MV-4-11 (cell line): ENCODE results near the gene THBS2.
"Not testable (repeated sequence)": the region's sequence is repeated elsewhere in the genome, so short reads cannot be mapped to it uniquely, and the experiment has no call there.

Experiments used
- DNase-seq: peaks from one replicate; lab custom pipeline; 2025; lab: John Stamatoyannopoulos, UW

THBS2 gene

DNA sequence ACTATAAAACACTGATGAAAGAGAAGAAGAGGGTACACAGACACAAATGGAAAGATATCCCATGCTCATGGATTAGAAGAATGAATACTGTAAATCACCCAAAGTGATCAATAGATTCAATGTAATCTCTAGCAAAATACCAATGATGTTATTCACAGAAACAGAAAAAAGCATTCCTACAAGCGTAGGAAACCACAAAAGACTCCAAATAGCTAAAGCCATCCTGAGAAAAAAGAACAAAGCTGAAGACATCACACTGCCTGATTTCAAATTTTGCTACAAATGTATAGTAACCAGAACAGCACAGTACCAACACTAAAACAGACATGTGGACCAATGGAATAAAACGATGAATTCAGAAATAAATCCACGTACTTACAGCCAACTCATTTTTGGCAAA is 43.0 kb downstream of the THBS2 start:
- DNase-seq: no peak

DNA sequence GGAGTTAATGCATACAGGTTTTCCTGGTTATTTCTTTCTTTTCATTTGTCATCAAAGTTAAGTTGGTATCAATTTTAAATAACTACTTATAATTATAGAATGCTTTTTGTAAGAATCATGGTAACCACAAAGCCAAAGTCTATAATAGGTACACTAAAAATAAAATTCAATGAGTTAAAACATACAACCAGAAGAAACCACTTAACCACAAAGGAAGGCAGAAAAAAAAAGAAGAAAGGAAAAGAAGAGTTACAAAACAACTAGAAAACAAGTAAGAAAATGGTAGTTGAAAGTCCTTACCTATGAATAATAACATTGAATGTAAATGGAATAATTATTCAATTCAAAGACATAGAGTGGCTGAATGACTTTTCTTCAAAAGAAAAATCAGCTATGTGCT is 45.6 kb downstream of the THBS2 start:
- DNase-seq: peak; percentile 76

DNA sequence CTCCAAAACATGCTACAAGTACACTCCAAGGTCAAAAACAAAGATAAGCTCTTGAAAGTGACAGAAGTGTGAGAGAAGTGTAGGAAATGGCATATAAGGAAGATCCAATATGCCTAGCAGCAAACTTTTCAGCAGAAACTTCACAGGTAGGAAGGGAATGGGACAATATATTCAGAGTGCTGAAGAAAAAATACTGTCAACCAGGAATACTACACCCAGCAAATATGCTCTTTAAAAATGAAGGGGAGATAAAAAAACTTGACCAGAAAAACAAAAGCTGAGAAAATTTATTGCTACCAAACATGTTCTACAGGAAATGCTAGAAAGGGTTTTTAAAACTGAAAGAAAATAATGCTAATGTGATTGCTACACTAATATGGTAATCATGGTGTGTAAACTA is 46.2 kb downstream of the THBS2 start:
- DNase-seq: no peak

DNA sequence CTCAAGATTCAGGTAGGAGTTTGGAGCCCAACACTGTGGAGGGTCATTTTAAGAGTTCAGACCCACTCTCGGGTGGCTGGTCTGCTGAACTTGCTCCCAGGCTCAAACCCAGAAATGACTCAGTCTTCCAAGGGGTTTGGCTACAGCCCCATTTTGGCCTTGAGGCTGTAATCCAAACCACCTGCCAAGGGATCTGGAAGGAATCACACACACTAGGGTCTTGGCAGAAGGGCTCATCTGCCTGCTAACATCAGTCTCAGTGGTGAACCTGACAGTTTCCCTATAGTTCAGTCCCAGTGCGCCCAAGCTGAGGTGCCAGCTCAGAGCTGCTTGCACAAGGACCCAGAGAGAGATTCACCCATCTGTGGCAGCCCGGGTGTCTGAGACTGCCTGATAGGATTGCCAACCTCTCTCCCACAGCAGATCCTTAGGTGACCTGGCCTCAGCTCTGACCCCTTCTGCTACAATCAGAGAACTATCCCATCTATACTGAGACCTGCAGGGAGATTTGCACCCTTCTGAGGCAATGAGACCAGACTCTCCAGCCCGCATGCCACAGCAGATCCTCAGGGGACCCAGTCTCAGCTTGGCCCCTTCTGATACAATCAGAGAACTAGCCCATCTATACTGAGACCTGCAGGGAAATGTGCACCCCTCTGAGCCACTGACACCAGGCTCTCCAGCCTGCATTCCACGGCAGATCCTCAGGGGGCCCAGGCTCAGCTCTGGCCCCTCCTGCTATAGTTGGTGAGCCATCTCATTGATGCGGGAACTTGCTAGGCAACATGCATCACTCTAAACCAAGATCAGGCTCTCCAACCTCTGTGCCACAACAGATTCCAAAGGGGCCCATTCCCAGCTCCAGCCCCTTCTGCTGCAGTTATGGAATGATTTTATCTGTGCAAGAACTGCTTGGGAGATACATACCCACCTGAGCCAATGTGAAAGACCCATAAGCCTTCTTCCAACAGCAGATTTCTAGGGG is 48.2 kb downstream of the THBS2 start:
- no peak for DNase-seq

DNA sequence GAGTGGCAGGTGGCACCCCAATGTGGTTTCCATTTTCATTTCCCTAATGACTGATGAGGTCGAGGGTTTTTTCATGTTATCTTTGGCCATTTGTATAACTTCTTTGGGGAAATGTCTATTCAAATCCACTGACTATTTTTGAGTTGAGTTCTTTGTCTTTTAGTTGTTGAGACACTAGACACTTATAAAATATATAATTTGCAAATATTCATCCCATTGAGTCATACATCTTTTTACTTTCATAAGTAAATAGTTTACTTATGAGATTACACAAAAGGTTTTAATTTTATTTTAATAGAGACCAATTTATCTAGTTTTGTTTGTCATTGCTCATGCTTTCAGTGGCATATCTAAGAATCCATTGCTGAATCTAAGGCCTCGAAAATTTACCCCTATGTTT is 49.5 kb downstream of the THBS2 start:
- no peak for DNase-seq

DNA sequence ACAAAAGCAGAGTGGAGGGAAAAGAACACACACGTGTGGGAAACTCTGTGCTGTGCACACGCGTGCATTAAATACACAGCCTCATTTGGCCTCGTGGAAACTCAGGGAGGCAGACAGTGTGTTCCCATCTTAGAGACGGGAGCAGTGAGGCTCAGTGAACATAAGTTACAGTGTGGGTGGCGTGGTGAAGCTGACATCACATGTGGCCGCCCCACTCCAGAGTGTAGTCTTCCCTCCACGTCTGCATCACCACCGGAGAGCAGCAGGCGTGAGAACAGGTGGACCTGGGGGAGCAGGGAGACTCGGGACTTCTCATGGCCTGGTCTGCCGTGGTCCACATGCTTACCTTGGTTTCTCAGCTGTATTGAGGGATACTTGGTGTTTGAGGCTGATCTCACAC is 51.7 kb downstream of the THBS2 start:
- DNase-seq: no peak

DNA sequence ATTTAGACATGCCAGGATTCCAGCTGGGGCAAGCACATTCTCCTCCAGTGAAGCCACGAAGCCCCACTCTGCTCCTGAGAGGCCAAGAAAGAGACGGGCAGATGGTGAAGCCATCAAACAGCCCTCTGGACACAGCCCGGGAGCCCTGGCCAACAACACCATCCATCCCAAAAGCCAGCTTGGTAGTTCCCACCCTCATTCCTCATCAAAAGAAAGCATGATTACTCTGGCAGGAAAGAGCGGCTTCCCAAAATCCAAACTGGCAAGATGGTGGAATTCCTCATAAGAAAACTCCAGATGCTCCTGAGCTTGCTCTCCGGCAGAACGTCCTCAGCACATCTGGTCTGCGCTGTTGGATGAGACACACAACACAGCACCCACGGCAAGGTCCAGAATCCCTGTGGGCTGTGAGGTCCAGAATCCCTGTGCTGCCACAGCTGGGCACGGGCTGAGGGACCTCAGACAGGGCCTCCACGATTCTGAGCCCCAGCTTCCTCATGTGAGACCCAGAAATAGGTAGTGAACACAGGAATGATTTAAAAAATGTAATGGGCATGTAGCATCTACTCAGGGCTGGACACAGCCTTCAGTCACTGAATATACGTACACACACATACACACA is 52.6 kb downstream of the THBS2 start:
- DNase-seq: no peak

DNA sequence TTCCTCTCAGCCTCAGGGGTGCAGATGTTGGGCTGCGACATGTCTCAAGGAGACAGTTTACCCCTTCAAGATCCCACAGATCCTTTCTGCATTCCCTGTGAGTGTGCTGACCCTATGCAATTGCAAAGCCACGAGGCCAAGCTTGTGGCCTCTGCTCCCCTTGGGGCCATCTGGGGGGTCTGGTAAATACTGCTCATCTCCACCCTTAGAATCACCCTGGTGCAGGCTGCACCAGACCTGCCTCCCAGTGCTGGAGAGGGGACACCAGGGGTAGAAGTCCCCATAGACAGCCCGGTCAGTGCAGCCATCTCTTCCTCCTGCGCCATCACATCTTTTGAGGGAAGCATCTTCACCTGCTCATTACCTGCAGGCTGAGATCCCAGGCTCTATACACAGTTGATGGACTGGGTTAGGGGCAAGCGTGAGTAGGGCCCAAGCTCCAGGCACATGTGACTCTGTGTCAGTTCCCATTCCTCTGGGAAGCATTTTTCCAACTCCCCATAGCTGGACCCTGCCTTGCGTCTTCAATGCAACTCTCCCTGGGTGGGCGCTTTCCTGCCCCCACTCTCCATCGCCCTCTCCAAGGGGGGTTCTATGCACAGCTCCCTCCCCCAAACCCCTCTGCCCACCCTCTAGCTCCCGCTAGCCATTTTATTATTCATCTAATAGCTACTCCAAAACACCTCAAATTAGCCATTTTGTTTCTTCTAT is 53.9 kb downstream of the THBS2 start:
- DNase-seq: no peak

DNA sequence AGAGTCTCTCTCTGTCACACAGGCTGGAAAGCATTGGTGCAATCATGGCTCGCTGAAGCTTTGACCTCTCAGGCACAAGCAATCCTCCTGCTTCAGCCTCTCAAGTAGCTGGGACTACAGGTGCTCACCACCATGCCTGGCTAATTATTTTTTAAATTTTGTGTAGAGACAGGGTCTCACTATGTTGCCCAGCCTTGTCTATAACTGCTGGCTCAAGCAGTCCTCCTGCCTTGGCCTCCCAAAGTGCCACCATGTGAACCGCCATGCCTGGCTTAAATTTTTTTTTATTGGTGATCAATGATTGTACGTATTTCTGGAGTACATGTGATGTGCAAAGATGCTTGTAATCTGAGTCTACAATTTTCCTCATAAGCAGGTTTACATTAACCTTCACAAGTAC is 54.8 kb downstream of the THBS2 start:
- no peak for DNase-seq

DNA sequence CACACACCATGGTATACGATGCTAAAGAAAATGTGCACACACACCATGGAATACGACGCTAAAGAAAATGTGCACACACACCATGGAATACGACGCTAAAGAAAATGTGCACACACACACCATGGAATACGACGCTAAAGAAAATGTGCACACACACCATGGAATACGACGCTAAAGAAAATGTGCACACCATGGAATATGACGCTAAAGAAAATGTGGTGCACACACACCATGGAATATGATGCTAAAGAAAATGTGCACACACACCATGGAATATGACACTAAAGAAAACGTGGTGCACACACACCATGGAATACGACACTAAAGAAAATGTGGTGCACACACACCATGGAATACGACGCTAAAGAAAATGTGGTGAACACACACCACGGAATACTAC is 55.7 kb downstream of the THBS2 start:
- DNase-seq: not testable (repeated sequence)

DNA sequence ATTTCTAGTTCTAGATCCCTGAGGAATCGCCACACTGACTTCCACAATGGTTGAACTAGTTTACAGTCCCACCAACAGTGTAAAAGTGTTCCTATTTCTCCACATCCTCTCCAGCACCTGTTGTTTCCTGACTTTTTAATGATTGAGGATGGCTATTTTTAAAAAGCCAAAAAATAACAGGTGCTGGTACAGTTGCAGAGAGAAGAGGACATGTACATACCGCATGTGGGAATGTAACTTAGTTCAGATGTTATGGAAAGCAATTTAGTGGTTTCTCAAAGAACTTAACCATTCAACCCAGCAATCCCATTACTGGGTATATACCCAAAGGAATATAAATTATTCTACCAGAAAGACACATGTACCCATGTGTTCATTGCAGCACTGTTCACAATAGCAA is 57.4 kb downstream of the THBS2 start:
- not testable (repeated sequence) for DNase-seq

DNA sequence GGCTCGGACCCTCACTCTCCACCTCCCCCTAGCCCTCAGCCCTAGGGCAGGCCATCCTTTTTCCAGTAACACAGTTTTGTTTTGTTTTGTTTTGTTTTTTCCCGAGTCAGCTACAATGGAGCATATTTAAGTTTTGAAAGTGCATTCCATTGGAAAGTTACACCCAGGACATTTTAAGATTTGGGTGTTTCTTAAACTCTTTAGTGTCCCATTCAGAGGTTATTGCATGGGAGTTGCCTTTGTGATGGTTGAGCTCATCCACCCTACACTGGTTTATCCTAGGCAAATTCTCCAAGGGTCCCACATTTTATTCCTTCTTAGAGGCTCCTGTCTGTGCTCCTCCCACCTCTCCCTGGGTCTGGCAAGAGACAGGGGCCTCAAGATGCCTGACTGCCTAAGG is 58.9 kb downstream of the THBS2 start:
- DNase-seq: no peak

DNA sequence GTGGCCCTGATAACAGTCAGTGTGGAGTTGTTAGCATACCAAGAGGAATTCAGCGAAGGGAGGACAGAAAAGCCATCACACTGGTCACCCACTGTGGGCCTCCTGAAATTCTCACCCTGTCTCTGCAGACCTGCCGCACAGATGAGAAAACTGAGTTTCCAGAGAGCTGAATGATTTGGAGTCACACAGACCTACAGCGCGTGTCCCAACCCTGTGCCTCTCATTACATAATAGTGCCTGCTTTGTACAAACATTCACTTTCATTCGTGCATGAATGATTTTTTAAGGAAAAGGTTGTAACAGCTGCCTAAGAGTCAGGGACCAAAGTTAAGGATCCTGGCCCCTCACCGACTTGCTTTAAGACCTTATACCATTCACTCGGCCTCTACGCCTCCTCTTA is 62.7 kb downstream of the THBS2 start:
- no peak for DNase-seq

DNA sequence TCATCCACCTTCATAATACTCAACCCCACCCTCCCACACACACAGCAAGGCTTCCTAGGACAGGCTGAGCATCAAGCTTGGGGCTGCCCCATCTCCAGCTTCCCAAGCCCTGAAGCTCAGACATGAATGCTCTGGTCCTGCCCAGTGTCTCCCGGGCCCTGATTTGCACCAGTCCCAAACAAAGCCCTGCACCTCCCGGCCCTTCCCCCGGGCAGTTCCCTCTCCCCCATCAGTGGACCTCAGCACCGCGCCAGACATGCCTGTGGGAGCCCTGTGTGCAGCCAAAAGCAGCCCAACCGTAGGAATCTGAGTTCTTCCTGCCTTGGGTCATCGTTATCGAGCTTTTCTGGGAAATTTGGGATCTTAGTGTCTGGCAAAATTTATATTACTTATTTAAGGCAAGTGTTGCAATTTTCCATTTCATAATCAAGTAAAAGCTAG is 63.5 kb downstream of the THBS2 start:
- no peak for DNase-seq

DNA sequence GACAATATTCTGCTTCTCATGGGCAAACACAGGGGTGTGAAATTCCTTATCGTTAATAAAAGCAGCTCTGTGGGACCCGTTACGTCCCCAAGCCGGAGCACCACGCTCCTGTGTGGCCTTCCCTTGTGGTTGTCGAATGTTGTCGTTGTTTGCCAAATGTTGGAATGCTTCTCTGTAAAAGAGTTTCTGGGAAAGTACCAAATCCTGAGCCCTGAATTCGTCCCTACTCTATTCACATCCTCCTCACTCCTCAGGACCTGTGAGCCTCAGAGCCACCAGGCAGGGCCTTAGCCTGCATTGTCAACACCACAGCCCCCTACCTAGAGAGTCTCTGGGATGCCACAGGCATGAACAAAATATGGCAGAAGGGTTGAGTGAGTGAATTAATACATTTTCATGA is 64.0 kb downstream of the THBS2 start:
- no peak for DNase-seq

DNA sequence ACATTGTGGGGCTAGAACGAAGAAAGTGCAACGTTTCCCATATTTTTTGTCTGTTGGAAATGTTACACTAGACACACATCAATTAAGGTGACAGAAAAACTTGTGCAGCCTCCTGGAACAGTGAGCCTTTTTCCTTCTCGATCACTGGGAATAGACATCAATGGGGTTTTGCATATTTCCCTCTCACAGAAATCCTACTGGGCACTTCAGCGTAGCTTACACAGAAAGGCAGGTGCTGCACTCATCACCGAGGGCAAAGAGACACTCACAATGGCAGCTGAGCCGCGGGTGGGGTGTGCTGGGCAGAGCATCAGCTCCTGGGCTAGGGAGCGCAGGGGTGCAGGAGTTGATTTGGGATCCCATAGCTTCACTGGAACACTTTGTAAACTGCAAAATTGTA is 64.5 kb downstream of the THBS2 start:
- DNase-seq: no peak

DNA sequence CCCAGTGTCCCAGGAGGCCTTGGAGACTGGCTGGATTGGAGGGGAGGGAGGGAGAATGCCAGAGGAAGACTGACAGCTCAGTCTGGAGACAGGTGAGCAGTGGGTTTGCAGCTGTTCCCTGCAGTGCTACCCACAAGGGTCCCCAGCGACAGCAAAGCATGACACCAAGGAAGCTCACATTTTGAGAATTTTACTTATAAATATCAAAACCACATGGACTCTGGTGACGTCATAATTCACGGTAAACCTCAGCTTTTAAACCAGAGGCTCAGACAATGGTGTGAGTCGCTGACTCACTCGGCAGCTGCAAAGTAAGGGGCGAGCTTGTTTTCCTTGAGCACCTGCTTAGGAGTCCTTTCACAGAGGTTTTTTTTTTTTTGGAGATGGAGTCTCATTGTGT is 65.2 kb downstream of the THBS2 start:
- DNase-seq: peak; percentile 80

DNA sequence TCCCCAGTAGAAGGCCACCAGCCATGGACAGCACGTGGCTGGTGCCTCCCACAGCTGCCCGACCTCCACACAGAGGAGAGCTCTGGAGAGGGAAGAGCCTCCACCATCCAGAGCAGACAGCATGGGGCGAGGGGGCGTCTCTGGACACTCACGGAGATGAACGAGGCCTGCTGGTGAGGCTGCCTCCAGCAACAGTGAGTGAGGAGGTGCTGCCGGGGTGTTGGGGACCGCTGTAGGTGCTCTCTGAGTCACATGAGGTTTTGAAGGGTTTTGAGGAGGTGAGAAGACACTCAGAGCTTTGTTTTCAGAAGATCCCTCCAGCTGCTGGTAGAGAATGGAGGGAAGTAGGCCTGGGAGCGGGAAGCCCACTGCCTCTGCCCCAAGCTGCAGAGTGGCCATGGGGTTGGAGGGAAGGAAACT is 65.6 kb downstream of the THBS2 start:
- DNase-seq: no peak

DNA sequence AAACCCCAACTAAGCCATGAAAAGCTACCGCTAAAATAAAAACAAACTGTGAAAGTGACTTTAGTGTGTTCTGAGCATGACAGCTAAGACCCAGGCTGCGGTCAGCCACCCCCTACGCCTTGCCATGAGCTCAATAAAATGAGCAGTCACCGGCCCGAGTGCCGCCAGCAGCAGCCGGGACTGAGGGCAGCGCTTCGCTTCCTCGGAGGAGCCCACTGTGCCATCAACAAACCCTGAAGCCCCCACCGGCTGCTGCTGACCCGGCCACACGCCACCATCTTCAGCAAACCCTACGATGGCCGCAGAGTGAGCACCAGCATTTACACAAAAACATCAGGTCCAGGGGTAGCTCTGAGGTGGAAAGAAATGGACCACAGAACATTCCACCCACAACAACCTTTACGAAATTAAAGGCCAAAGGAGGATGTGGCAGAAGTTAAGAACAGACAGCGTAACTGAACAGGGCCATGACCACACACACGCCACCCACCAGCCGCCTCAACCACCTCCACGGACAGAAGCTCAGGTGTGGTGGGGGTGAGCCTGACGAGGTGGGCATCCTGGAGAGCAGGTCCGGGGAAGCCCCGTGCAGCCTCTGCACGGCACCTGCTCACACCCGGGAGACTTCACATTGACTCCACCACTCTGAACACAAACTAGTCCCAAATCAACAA is 67.0 kb downstream of the THBS2 start:
- DNase-seq: no peak

DNA sequence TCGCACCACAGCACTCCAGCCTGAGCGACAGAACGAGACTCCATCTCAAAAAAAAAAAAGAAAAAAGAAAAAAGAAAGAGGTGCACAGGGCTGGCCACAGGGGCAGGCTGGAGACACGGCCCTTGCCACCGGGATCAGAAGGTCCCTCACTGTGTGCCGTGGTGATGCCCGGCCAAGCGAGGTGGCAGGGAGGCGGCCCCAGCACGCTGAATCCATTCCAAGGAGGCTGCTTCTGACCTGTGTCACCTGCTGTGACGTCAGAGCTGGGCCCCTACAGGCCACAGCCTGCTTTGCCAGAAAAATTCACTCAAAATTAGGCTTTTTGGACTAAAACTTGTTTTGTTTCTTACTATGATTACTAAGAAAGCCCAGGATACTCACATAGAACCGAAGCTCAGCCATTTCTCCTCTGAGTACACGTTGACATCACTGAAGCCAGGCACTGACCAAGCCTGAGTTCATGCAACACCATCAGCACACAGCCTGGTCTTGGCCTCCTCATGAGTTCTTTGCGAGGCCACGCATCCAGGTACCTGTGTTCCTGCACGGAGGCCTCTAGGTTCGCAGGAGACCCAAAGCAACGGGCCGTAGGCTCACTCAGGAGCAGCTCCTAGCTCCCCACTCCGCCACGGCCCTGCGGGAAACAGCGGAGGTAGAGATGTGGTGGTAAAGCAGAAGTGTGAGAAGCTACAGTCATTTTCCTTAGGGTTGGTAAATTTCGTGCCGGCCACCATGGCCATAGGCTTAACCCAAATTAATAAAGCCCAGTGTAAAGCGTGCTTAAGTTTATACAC is 67.8 kb downstream of the THBS2 start:
- no peak for DNase-seq

DNA sequence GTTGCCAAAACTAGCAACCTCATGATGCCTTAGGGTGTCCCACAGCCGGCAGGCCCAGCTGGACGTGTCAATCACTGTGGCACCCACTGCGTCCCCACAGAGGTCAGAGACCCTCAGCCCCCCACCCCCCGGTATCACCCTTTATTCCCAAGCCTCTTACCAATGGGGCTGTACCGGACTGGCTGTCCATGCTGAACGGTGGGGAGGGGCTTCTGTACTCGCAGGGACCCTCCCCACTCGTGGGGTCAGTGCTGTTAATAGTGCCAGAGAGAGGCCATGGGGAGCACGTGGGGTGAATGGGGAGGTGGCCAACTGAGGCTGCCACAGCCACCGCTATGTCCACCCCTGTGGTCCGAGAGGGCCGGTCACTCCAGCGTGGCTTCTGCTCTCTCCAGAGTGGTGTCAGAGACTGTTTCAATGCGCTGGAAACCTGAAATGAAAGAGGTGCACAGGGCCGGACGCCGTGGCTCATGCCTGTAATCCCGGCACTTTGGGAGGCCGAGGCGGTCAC is 68.6 kb downstream of the THBS2 start:
- DNase-seq: no peak
